ENCODE results near the gene STXBP1.

STXBP1 gene

GRCh38 chr9:127626752-127627493 lies 14.8 kb downstream of the STXBP1 start:
- no peak for DNase-seq

- no peak for DNase-seq
Observed at GRCh38 chr9:127627494-127627855, 15.4 kb downstream of the STXBP1 start.

- DNase-seq = no peak
Observed at GRCh38 chr9:127628758-127629467, 16.8 kb downstream of the STXBP1 start.

- no peak for DNase-seq
Observed at GRCh38 chr9:127629468-127630081, 17.5 kb downstream of the STXBP1 start.

- DNase-seq = no peak
Observed at GRCh38 chr9:127633216-127633862, 21.3 kb downstream of the STXBP1 start.

GRCh38 chr9:127634021-127634420 lies 21.9 kb downstream of the STXBP1 start:
- no peak for DNase-seq

GRCh38 chr9:127634698-127635097 lies 22.6 kb downstream of the STXBP1 start:
- DNase-seq = no peak

- DNase-seq = no peak
Observed at GRCh38 chr9:127635201-127635735, 23.2 kb downstream of the STXBP1 start.

GRCh38 chr9:127637322-127637847 lies 25.3 kb downstream of the STXBP1 start:
- DNase-seq = no peak

- no peak for DNase-seq
Observed at GRCh38 chr9:127640908-127641545, 28.9 kb downstream of the STXBP1 start.

GRCh38 chr9:127642082-127642740 lies 30.1 kb downstream of the STXBP1 start:
- no peak for DNase-seq

- no peak for DNase-seq
Observed at GRCh38 chr9:127644146-127644827, 32.2 kb downstream of the STXBP1 start.

- DNase-seq = no peak
Observed at GRCh38 chr9:127644943-127645342, 32.9 kb downstream of the STXBP1 start.

GRCh38 chr9:127647451-127647850 lies 35.4 kb downstream of the STXBP1 start:
- DNase-seq = no peak

- no peak for DNase-seq
Observed at GRCh38 chr9:127650518-127650917, 38.4 kb downstream of the STXBP1 start.

GRCh38 chr9:127651697-127652610 lies 39.9 kb downstream of the STXBP1 start:
- no peak for DNase-seq

GRCh38 chr9:127652733-127653132 lies 40.7 kb downstream of the STXBP1 start:
- no peak for DNase-seq

GRCh38 chr9:127654619-127655018 lies 42.5 kb downstream of the STXBP1 start:
- DNase-seq = no peak

- no peak for DNase-seq
Observed at GRCh38 chr9:127658428-127658827, 46.4 kb downstream of the STXBP1 start.
